GM12878 (cell line): ENCODE data around the gene ZNF823. TPM values are rescaled to one million over a fixed set of nuclear protein-coding genes. Genes with fewer than 3 reads are reported as not detected.

Experiments
- ATAC-seq: fragments of 200-7000 bp; cut with Tn5 transposase; 3 replicates; pipeline ENCODE4 v1.9.1; 2020; ENCODE audit warnings: mild to moderate bottlenecking, moderate library complexity
- BruUV-seq: library from RNA; stranded (reverse); fragments of 400-500 nt; replicated peaks from 2 replicates; lab custom pipeline; 2021; lab: Mats Ljungman, UMichigan
- CTCF ChIA-PET: fragments of 300-600 bp; sonication (Branson Sonifier 250); formaldehyde crosslinking; extraction: SDS; loops from one replicate; lab custom pipeline; 2021; ENCODE audit warnings: inconsistent platforms; lab: Yijun Ruan, JAX
- POLR2A ChIA-PET: fragments of 350-600 bp; formaldehyde crosslinking; extraction: SDS; loops from one replicate; lab custom pipeline; 2021; ENCODE audit warnings: inconsistent platforms; lab: Charles Lee
- RAD21 ChIA-PET: fragments of 300-600 bp; sonication (Branson Sonifier 250); formaldehyde crosslinking; loops from one replicate; lab custom pipeline; 2023; ENCODE audit warnings: antibody characterized with exemption; ENCODE audit not compliant: unreplicated experiment; lab: Charles Lee
- SMC1A ChIA-PET: fragments of 300-600 bp; sonication (Branson Sonifier 250); formaldehyde crosslinking; loops from one replicate; lab custom pipeline; 2023; ENCODE audit not compliant: unreplicated experiment, uncharacterized antibody; lab: Charles Lee
- DNase-seq: peaks from one replicate; pipeline ENCODE4 v3.0.0-alpha.2; 2011; ENCODE audit warnings: low read depth, low spot score
- FAIRE-seq: peaks from 3 replicates; lab custom pipeline; 2011; peaks lifted over from hg19 to GRCh38; lab: Jason Lieb, UNC
- H2AFZ ChIP-seq: 2 replicates; pipeline ENCODE4 v1.6.0; 2011; ENCODE audit warnings: low read depth, low read length, control low read depth; ENCODE audit not compliant: control insufficient read depth
- H3K27ac ChIP-seq: 2 replicates; pipeline ENCODE4 v1.5.1; 2011; ENCODE audit warnings: control low read depth; ENCODE audit not compliant: control insufficient read depth, insufficient read depth
- H3K27me3 ChIP-seq, 2 experiments: replicated peaks in 1 of 2; 2 replicates each; pipeline versions ENCODE4 v1.6.0 to v1.6.1; 2011; ENCODE audit warnings: low read length in 1 of 2; ENCODE audit not compliant: control insufficient read depth in 2 of 2, insufficient read depth in 2 of 2
- H3K36me3 ChIP-seq, 2 experiments: 2 replicates each; pipeline ENCODE4 v1.5.1; 2011; ENCODE audit warnings: low read length in 1 of 2; ENCODE audit not compliant: control insufficient read depth in 2 of 2, insufficient read depth in 2 of 2
- H3K4me1 ChIP-seq: 2 replicates; pipeline ENCODE4 v1.6.1; 2011; ENCODE audit warnings: mild to moderate bottlenecking, low read length, moderate library complexity, mixed read lengths; ENCODE audit not compliant: control insufficient read depth, insufficient read depth
- H3K4me2 ChIP-seq: 2 replicates; pipeline ENCODE4 v1.6.0; 2011; ENCODE audit warnings: control low read depth; ENCODE audit not compliant: control insufficient read depth, insufficient read depth
- H3K4me3 ChIP-seq: fragments of 200-600 bp; sonication (generic); 2 replicates; pipeline ENCODE4 v1.5.1; 2016
- H3K79me2 ChIP-seq: 2 replicates; pipeline ENCODE4 v1.6.0; 2011; ENCODE audit warnings: low read length; ENCODE audit not compliant: control insufficient read depth, insufficient read depth
- H3K9ac ChIP-seq: 2 replicates; pipeline ENCODE4 v1.8.0; 2011; ENCODE audit warnings: low read length, control low read depth, mixed read lengths; ENCODE audit not compliant: control insufficient read depth, insufficient read depth
- H3K9me3 ChIP-seq: replicated peaks from 3 replicates; pipeline ENCODE4 v1.5.1; 2011; ENCODE audit warnings: mild to moderate bottlenecking, low read length; ENCODE audit not compliant: control insufficient read depth, insufficient read depth
- H4K20me1 ChIP-seq: 2 replicates; pipeline ENCODE4 v1.6.0; 2011; ENCODE audit not compliant: control insufficient read depth, insufficient read depth
- CREB1 ChIP-seq: IDR thresholded peaks from 2 replicates; pipeline ENCODE4 v1.6.1; 2012; ENCODE audit warnings: low read depth, mild to moderate bottlenecking, inconsistent platforms
- DPF2 ChIP-seq: fragments of 450-650 bp; IDR thresholded peaks from 2 replicates; pipeline ENCODE4 v1.6.1; 2017; ENCODE audit warnings: mild to moderate bottlenecking
- FOXM1 ChIP-seq: IDR thresholded peaks from 2 replicates; pipeline ENCODE4 v1.6.1; 2012; ENCODE audit warnings: low read depth, mild to moderate bottlenecking, inconsistent platforms, low read length, moderate library complexity
- HDAC6 ChIP-seq: fragments of 200-600 bp; sonication (generic); IDR thresholded peaks from one replicate; pipeline ENCODE4 v1.8.0; 2017; ENCODE audit warnings: antibody characterized with exemption; ENCODE audit not compliant: unreplicated experiment
- MAX ChIP-seq: IDR thresholded peaks from 2 replicates; pipeline ENCODE4 v1.6.1; 2012; ENCODE audit warnings: low read depth, low read length, improper control_type of control experiment
- MYC ChIP-seq: IDR thresholded peaks from 2 replicates; pipeline ENCODE4 v1.6.1; 2011; ENCODE audit warnings: mild to moderate bottlenecking, low read length, moderate library complexity, inconsistent platforms; ENCODE audit not compliant: insufficient read depth, insufficient replicate concordance, insufficient read length, severe bottlenecking
- NRF1 ChIP-seq: conservative IDR thresholded peaks from 2 replicates; pipeline ENCODE4 v1.6.1; 2011; ENCODE audit warnings: mild to moderate bottlenecking, low read depth, low read length, improper control_type of control experiment
- PML ChIP-seq: IDR thresholded peaks from 2 replicates; pipeline ENCODE4 v1.6.1; 2012; ENCODE audit warnings: low read length, inconsistent platforms
- WGBS: methylation state at CpG from one replicate; pipeline ENCODE4 v1.1.6; 2016; ENCODE audit warnings: low lambda C conversion rate; ENCODE audit not compliant: insufficient replicate concordance, insufficient coverage; ENCODE audit errors: missing lambda C conversion rate; 5-methylcytosine and 5-hydroxymethylcytosine counted together
- in situ Hi-C: fragments of 300-500 bp; cut with MboI; formaldehyde crosslinking; loops from 9 replicates; pipeline ENCODE4 v1.14.3; 2018; ENCODE audit warnings: mixed read lengths
- intact Hi-C: fragments of 100-400 bp; cut with micrococcal nuclease; formaldehyde crosslinking; loops from one replicate; pipeline ENCODE4 v1.14.2; 2022; ENCODE audit not compliant: unreplicated experiment
- polyA plus RNA-seq, 11 experiments: library from polyadenylated mRNA; depleted of rRNA in 4 of 11; unstranded in 6 of 11; stranded (reverse) in 5 of 11; fragments of >200 nt; fragmentation: Nextera tagmentation in 4 of 11; fragmentation: Illumina TruSeq in 1 of 11; extraction: Ambion mirVana in 4 of 11; extraction: Trizol in 1 of 11; gene quantifications; 1 replicate in 1 of 11; 2 replicates in 10 of 11; pipeline versions ENCODE4 v1.2.1 to v1.2.3, GENCODE V29; 2011 to 2016; ENCODE audit warnings: inconsistent platforms in 2 of 11, missing spikeins in 2 of 11, low read depth in 1 of 11
- total RNA-seq, 4 experiments: library from RNA; depleted of rRNA in 3 of 4; stranded (reverse); fragments of >200 nt in 3 of 4; fragmentation: Illumina TruSeq in 1 of 4; extraction: Trizol in 1 of 4; gene quantifications; 2 replicates each; pipeline versions ENCODE4 v1.2.1 to v1.2.3, GENCODE V29; 2013 to 2021
- TF ChIP-seq, protein P1 (sequence below): fragments of 450-650 bp; formaldehyde crosslinking; IDR thresholded peaks from 2 replicates; pipeline ENCODE4 v1.5.0; 2022; ENCODE audit warnings: mild to moderate bottlenecking, missing genetic modification characterization
- TF ChIP-seq, protein P2 (sequence below): fragments of 450-650 bp; IDR thresholded peaks from 2 replicates; pipeline ENCODE4 v1.6.1; 2016; ENCODE audit warnings: mild to moderate bottlenecking, moderate library complexity, borderline replicate concordance

The ZNF823 gene
- total and polyA plus RNA-seq, 10 of the 15 experiments (the other 5 are each of a cell fraction or from before 2014, with no cell fraction given) = 3.3 to 8.0 (median 4.5) TPM

DNA sequence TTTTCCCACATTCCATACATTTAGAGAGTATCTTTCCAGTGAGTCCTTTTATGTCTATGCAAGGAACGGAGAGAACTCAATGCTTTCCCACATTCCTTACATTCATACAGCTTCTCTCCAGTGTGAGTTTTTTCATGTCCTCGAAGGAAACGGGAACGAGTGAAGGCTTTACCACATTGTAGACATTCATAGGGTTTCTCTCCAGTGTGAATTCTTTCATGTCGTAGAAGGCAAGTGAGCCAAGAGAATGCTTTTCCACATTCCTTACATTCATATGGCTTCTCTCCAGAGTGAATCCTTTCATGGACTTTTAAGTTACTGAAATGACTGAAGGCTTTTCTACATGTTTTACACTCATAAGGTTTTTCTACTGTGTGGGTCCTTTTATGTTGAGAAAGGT is 17.1 kb downstream of the ZNF823 start:
- WGBS = 99% methylated on average over 5 of the region's 5 CpGs
- Histone ChIP-seq H4K20me1 (no peaks in the 10 kb centered on the region), H3K4me3 (no peak overlapping the region), H3K4me2 (no peak overlapping the region), H2AFZ (no peak overlapping the region), H3K27me3 (no peaks in the 10 kb centered on the region), H3K9me3 (peaks cover 37% of the 10 kb centered on the region)
- RAD21 ChIA-PET = no interaction called here
- DNase-seq (no peak), ATAC-seq (no peak)
- TF ChIP-seq FOXM1 (no peak), CREB1 (no peak), MAX (no peak), NRF1 (no peak), HDAC6 (no peak), MYC (no peak), DPF2 (no peak), PML (no peak)
- TF ChIP-seq, protein P1, sequence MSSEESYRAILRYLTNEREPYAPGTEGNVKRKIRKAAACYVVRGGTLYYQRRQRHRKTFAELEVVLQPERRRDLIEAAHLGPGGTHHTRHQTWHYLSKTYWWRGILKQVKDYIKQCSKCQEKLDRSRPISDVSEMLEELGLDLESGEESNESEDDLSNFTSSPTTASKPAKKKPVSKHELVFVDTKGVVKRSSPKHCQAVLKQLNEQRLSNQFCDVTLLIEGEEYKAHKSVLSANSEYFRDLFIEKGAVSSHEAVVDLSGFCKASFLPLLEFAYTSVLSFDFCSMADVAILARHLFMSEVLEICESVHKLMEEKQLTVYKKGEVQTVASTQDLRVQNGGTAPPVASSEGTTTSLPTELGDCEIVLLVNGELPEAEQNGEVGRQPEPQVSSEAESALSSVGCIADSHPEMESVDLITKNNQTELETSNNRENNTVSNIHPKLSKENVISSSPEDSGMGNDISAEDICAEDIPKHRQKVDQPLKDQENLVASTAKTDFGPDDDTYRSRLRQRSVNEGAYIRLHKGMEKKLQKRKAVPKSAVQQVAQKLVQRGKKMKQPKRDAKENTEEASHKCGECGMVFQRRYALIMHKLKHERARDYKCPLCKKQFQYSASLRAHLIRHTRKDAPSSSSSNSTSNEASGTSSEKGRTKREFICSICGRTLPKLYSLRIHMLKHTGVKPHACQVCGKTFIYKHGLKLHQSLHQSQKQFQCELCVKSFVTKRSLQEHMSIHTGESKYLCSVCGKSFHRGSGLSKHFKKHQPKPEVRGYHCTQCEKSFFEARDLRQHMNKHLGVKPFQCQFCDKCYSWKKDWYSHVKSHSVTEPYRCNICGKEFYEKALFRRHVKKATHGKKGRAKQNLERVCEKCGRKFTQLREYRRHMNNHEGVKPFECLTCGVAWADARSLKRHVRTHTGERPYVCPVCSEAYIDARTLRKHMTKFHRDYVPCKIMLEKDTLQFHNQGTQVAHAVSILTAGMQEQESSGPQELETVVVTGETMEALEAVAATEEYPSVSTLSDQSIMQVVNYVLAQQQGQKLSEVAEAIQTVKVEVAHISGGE (CRISPR knock-in tag) = no peak
- TF ChIP-seq, protein P2, sequence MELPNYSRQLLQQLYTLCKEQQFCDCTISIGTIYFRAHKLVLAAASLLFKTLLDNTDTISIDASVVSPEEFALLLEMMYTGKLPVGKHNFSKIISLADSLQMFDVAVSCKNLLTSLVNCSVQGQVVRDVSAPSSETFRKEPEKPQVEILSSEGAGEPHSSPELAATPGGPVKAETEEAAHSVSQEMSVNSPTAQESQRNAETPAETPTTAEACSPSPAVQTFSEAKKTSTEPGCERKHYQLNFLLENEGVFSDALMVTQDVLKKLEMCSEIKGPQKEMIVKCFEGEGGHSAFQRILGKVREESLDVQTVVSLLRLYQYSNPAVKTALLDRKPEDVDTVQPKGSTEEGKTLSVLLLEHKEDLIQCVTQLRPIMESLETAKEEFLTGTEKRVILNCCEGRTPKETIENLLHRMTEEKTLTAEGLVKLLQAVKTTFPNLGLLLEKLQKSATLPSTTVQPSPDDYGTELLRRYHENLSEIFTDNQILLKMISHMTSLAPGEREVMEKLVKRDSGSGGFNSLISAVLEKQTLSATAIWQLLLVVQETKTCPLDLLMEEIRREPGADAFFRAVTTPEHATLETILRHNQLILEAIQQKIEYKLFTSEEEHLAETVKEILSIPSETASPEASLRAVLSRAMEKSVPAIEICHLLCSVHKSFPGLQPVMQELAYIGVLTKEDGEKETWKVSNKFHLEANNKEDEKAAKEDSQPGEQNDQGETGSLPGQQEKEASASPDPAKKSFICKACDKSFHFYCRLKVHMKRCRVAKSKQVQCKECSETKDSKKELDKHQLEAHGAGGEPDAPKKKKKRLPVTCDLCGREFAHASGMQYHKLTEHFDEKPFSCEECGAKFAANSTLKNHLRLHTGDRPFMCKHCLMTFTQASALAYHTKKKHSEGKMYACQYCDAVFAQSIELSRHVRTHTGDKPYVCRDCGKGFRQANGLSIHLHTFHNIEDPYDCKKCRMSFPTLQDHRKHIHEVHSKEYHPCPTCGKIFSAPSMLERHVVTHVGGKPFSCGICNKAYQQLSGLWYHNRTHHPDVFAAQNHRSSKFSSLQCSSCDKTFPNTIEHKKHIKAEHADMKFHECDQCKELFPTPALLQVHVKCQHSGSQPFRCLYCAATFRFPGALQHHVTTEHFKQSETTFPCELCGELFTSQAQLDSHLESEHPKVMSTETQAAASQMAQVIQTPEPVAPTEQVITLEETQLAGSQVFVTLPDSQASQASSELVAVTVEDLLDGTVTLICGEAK = no peak
- TF ChIP-seq, all 136 proteins: peak for 0
- SMC1A ChIA-PET = no interaction called here
- FAIRE-seq = no peak
- BruUV-seq = no TSS peak
- Histone ChIP-seq H3K79me2 (no peaks in the 10 kb centered on the region), H3K36me3 (peaks cover 2 to 15% of the 10 kb centered on the region in 2 experiments; a peak in 3 of 4 replicates), H3K27ac (no peak overlapping the region), H3K9ac (no peak overlapping the region), H3K4me1 (no peaks in the 10 kb centered on the region)
- CTCF ChIA-PET = no interaction called here
- POLR2A ChIA-PET = no interaction called here
- in situ Hi-C loops = no loop called here
- intact Hi-C loops = no loop called here
